Measurements from ENCODE around the gene ACER2.

ACER2 gene

DNA sequence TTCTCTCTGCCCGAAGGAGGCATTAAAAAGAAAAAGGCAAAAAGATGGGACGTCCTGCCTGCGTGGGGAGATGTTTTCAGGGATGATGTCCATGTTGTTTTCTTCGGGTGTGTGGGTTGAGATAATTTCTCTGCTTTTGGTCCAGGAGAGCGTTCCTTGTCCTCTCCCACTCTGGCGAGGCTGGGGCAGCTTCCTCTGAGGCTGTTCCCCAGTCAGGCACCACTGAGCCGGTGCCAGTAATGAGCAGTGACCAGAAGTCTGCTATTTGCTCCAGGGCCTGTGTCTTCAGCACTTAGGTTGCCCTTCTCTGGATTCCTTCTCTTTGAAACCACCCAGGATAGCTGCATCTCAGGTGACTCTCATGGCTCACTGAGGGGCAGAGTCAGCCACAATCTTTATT, 71.5 kb downstream of the ACER2 start:
- Histone ChIP-seq H2AFZ (ENCODE audit: low read depth, low read length) (no peak overlapping the region), H2AK5ac (ENCODE audit: low read length, severe bottlenecking) (no peak overlapping the region), H3K27me3 (ENCODE audit: control insufficient read depth in 1 of 2, insufficient read depth in 1 of 2, low read length in 2 of 2) (peaks cover 36 to 59% of the 10 kb centered on the region in 2 experiments), H4K8ac (ENCODE audit: low read length) (no peak overlapping the region), H3K18ac (ENCODE audit: low read depth in 1 of 2, low read length in 2 of 2) (no peak overlapping the region), H3K4me1 (ENCODE audit: control insufficient read depth, insufficient read depth, low read depth, low read length) (no peaks in the 10 kb centered on the region), H4K91ac (ENCODE audit: low read length) (no peak overlapping the region), H2BK15ac (ENCODE audit: low read depth, poor library complexity, severe bottlenecking) (no peak overlapping the region), H3K4me2 (ENCODE audit: low read length, poor library complexity, severe bottlenecking) (no peak overlapping the region), H2BK5ac (ENCODE audit: low read depth, low read length, poor library complexity, severe bottlenecking) (no peak overlapping the region), H3K9ac (ENCODE audit: low read length) (no peak overlapping the region), H3K14ac (ENCODE audit: low read length in 2 of 2) (no peak overlapping the region), H3K36me3 (ENCODE audit: control insufficient read depth in 1 of 2, insufficient read depth in 2 of 2, low read depth in 1 of 2, low read length in 2 of 2) (no peaks in the 10 kb centered on the region), H3K9me3 (ENCODE audit: control insufficient read depth, low read length) (no peaks in the 10 kb centered on the region), H3K4me3 (ENCODE audit: insufficient read depth in 1 of 2, low read depth in 1 of 2, low read length in 2 of 2) (no peak overlapping the region), H3K27ac (ENCODE audit: low read length, poor library complexity, severe bottlenecking) (no peak overlapping the region), H2BK120ac (ENCODE audit: low read depth, low read length) (no peak overlapping the region), H3K79me1 (replicated peaks; ENCODE audit: low read length, poor library complexity, severe bottlenecking) (no peaks in the 10 kb centered on the region), H3K23ac (ENCODE audit: low read length in 2 of 2) (no peak overlapping the region), H2BK12ac (ENCODE audit: low read length in 2 of 2) (no peak overlapping the region), H3K4ac (ENCODE audit: low read depth in 1 of 2, low read length in 2 of 2) (no peak overlapping the region)
- WGBS = 81% methylated on average over 7 of the region's 7 CpGs
- DNase-seq = no peak

- WGBS = 84% methylated on average over 6 of the region's 10 CpGs
- H2BK120ac ChIP-seq (ENCODE audit: low read depth, low read length) = no peak overlapping the region
- no peak overlapping the region for H2BK12ac ChIP-seq (ENCODE audit: low read length in 2 of 2)
- no peak overlapping the region for H3K27ac ChIP-seq (ENCODE audit: low read length, poor library complexity, severe bottlenecking)
- no peak overlapping the region for H3K4me3 ChIP-seq (ENCODE audit: insufficient read depth in 1 of 2, low read depth in 1 of 2, low read length in 2 of 2)
- DNase-seq = no peak
- no peak overlapping the region for H3K14ac ChIP-seq (ENCODE audit: low read length in 2 of 2)
- H3K27me3 ChIP-seq (ENCODE audit: control insufficient read depth in 1 of 2, insufficient read depth in 1 of 2, low read length in 2 of 2) = peaks cover 29 to 58% of the 10 kb centered on the region in 2 experiments
- H3K9ac ChIP-seq (ENCODE audit: low read length) = no peak overlapping the region
- H2AK5ac ChIP-seq (ENCODE audit: low read length, severe bottlenecking) = no peak overlapping the region
- no peaks in the 10 kb centered on the region for H3K36me3 ChIP-seq (ENCODE audit: control insufficient read depth in 1 of 2, insufficient read depth in 2 of 2, low read depth in 1 of 2, low read length in 2 of 2)
- H4K91ac ChIP-seq (ENCODE audit: low read length) = no peak overlapping the region
- H3K23ac ChIP-seq (ENCODE audit: low read length in 2 of 2) = no peak overlapping the region
- no peak overlapping the region for H2BK5ac ChIP-seq (ENCODE audit: low read depth, low read length, poor library complexity, severe bottlenecking)
- H2AFZ ChIP-seq (ENCODE audit: low read depth, low read length) = no peak overlapping the region
- no peak overlapping the region for H4K8ac ChIP-seq (ENCODE audit: low read length)
- H3K4ac ChIP-seq (ENCODE audit: low read depth in 1 of 2, low read length in 2 of 2) = no peak overlapping the region
- no peaks in the 10 kb centered on the region for H3K9me3 ChIP-seq (ENCODE audit: control insufficient read depth, low read length)
- H2BK15ac ChIP-seq (ENCODE audit: low read depth, poor library complexity, severe bottlenecking) = no peak overlapping the region
- H3K18ac ChIP-seq (ENCODE audit: low read depth in 1 of 2, low read length in 2 of 2) = no peak overlapping the region
- H3K79me1 ChIP-seq (replicated peaks; ENCODE audit: low read length, poor library complexity, severe bottlenecking) = no peaks in the 10 kb centered on the region
- no peak overlapping the region for H3K4me2 ChIP-seq (ENCODE audit: low read length, poor library complexity, severe bottlenecking)
- no peaks in the 10 kb centered on the region for H3K4me1 ChIP-seq (ENCODE audit: control insufficient read depth, insufficient read depth, low read depth, low read length)
Observed at GRCh38 chr9:19481121-19481870, 72.5 kb downstream of the ACER2 start.

DNA sequence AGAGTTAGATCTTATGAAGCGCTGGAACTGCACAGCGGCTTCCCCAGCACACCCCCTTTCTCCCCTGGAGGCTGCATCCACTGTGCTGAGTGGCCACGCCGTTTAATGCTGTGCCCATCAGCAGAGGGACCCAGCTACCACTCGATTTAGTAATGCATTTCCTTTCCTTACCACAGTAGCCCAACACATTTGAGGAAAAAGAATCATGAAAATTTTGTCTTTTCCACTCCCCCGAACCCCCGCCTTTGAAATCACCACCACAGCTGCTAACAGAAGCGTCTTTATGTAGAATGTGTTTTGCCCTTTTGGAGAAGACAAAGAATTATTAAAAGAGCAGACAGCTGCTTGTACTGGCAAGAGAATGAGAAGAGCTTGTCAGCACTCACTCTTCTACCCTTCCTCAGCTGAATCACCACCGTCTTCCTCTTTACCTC, 73.2 kb downstream of the ACER2 start:
- Histone ChIP-seq H4K8ac (ENCODE audit: low read length) (no peak overlapping the region), H3K4ac (ENCODE audit: low read depth in 1 of 2, low read length in 2 of 2) (no peak overlapping the region), H2BK120ac (ENCODE audit: low read depth, low read length) (no peak overlapping the region), H3K4me2 (ENCODE audit: low read length, poor library complexity, severe bottlenecking) (no peak overlapping the region), H3K27ac (ENCODE audit: low read length, poor library complexity, severe bottlenecking) (no peak overlapping the region), H3K9ac (ENCODE audit: low read length) (no peak overlapping the region), H4K91ac (ENCODE audit: low read length) (no peak overlapping the region), H2BK12ac (ENCODE audit: low read length in 2 of 2) (no peak overlapping the region), H3K4me3 (ENCODE audit: insufficient read depth in 1 of 2, low read depth in 1 of 2, low read length in 2 of 2) (no peak overlapping the region), H3K27me3 (ENCODE audit: control insufficient read depth in 1 of 2, insufficient read depth in 1 of 2, low read length in 2 of 2) (peaks cover 29 to 56% of the 10 kb centered on the region in 2 experiments), H2BK5ac (ENCODE audit: low read depth, low read length, poor library complexity, severe bottlenecking) (no peak overlapping the region), H3K23ac (ENCODE audit: low read length in 2 of 2) (no peak overlapping the region), H3K14ac (ENCODE audit: low read length in 2 of 2) (no peak overlapping the region), H3K9me3 (ENCODE audit: control insufficient read depth, low read length) (no peaks in the 10 kb centered on the region), H3K36me3 (ENCODE audit: control insufficient read depth in 1 of 2, insufficient read depth in 2 of 2, low read depth in 1 of 2, low read length in 2 of 2) (no peaks in the 10 kb centered on the region), H2AFZ (ENCODE audit: low read depth, low read length) (no peak overlapping the region), H3K18ac (ENCODE audit: low read depth in 1 of 2, low read length in 2 of 2) (no peak overlapping the region), H3K4me1 (ENCODE audit: control insufficient read depth, insufficient read depth, low read depth, low read length) (no peaks in the 10 kb centered on the region), H2BK15ac (ENCODE audit: low read depth, poor library complexity, severe bottlenecking) (no peak overlapping the region), H3K79me1 (replicated peaks; ENCODE audit: low read length, poor library complexity, severe bottlenecking) (no peaks in the 10 kb centered on the region), H2AK5ac (ENCODE audit: low read length, severe bottlenecking) (no peak overlapping the region)
- DNase-seq = no peak
- WGBS = 94% methylated on average over 8 of the region's 9 CpGs

- H3K79me1 ChIP-seq (replicated peaks; ENCODE audit: low read length, poor library complexity, severe bottlenecking) = no peaks in the 10 kb centered on the region
- H3K18ac ChIP-seq (ENCODE audit: low read depth in 1 of 2, low read length in 2 of 2) = no peak overlapping the region
- H3K36me3 ChIP-seq (ENCODE audit: control insufficient read depth in 1 of 2, insufficient read depth in 2 of 2, low read depth in 1 of 2, low read length in 2 of 2) = no peaks in the 10 kb centered on the region
- H2BK5ac ChIP-seq (ENCODE audit: low read depth, low read length, poor library complexity, severe bottlenecking) = no peak overlapping the region
- no peaks in the 10 kb centered on the region for H3K9me3 ChIP-seq (ENCODE audit: control insufficient read depth, low read length)
- no peak overlapping the region for H3K4ac ChIP-seq (ENCODE audit: low read depth in 1 of 2, low read length in 2 of 2)
- DNase-seq = no peak
- no peak overlapping the region for H2AK5ac ChIP-seq (ENCODE audit: low read length, severe bottlenecking)
- no peak overlapping the region for H3K27ac ChIP-seq (ENCODE audit: low read length, poor library complexity, severe bottlenecking)
- WGBS = no CpG with 5 or more reads among the region's 1 CpG
- H3K9ac ChIP-seq (ENCODE audit: low read length) = no peak overlapping the region
- H3K4me2 ChIP-seq (ENCODE audit: low read length, poor library complexity, severe bottlenecking) = no peak overlapping the region
- no peak overlapping the region for H4K8ac ChIP-seq (ENCODE audit: low read length)
- H2BK120ac ChIP-seq (ENCODE audit: low read depth, low read length) = no peak overlapping the region
- no peak overlapping the region for H3K23ac ChIP-seq (ENCODE audit: low read length in 2 of 2)
- H2BK12ac ChIP-seq (ENCODE audit: low read length in 2 of 2) = no peak overlapping the region
- no peak overlapping the region for H2AFZ ChIP-seq (ENCODE audit: low read depth, low read length)
- no peak overlapping the region for H2BK15ac ChIP-seq (ENCODE audit: low read depth, poor library complexity, severe bottlenecking)
- no peak overlapping the region for H3K14ac ChIP-seq (ENCODE audit: low read length in 2 of 2)
- H3K27me3 ChIP-seq (ENCODE audit: control insufficient read depth in 1 of 2, insufficient read depth in 1 of 2, low read length in 2 of 2) = peaks cover 20 to 58% of the 10 kb centered on the region in 2 experiments
- no peak overlapping the region for H3K4me3 ChIP-seq (ENCODE audit: insufficient read depth in 1 of 2, low read depth in 1 of 2, low read length in 2 of 2)
- H3K4me1 ChIP-seq (ENCODE audit: control insufficient read depth, insufficient read depth, low read depth, low read length) = no peaks in the 10 kb centered on the region
- no peak overlapping the region for H4K91ac ChIP-seq (ENCODE audit: low read length)
Observed at GRCh38 chr9:19484699-19485098, 75.9 kb downstream of the ACER2 start.

All from mesenchymal stem cell (in vitro differentiated cells and primary cell).